PC-9 (cell line): ENCODE measurements around the gene NFASC. TPM values are rescaled to one million over a fixed set of nuclear protein-coding genes. Genes with fewer than 3 reads are reported as not detected.

Experiments
- BruUV-seq: library from RNA; stranded (reverse); fragments of 400-500 nt; replicated peaks from 2 replicates; lab custom pipeline; 2021; lab: Mats Ljungman, UMichigan
- CTCF ChIA-PET: fragments of 300-600 bp; sonication (Branson Sonifier 250); formaldehyde crosslinking; loops from one replicate; lab custom pipeline; 2022; ENCODE audit warnings: antibody characterized with exemption; lab: Charles Lee
- POLR2A ChIA-PET: fragments of 300-600 bp; sonication (Branson Sonifier 250); formaldehyde crosslinking; loops from one replicate; lab custom pipeline; 2022; ENCODE audit warnings: antibody characterized with exemption; ENCODE audit not compliant: unreplicated experiment; lab: Charles Lee
- DNase-seq, 2 experiments: peaks; one replicate each; pipeline versions ENCODE4 v3.0.0 to v3.0.0-alpha.2; 2015 to 2022; ENCODE audit warnings: mixed read lengths in 1 of 2
- H2AFZ ChIP-seq: fragments of 200-600 bp; sonication (generic); 2 replicates; pipeline ENCODE4 v1.8.1; 2017; ENCODE audit warnings: antibody characterized with exemption
- H3F3A ChIP-seq: fragments of 200-600 bp; sonication (generic); 2 replicates; pipeline ENCODE4 v1.8.1; 2017; ENCODE audit warnings: antibody characterized with exemption, mild to moderate bottlenecking, low read depth; ENCODE audit not compliant: insufficient read depth
- H3K27ac ChIP-seq: fragments of 200-600 bp; sonication (generic); 2 replicates; pipeline ENCODE4 v1.6.1; 2016; ENCODE audit warnings: mixed run types
- H3K27me3 ChIP-seq: fragments of 200-600 bp; sonication (generic); 2 replicates; pipeline ENCODE4 v1.6.1; 2016; ENCODE audit warnings: low read depth, mixed run types; ENCODE audit not compliant: insufficient read depth
- H3K36me3 ChIP-seq: fragments of 200-600 bp; sonication (generic); 2 replicates; pipeline ENCODE4 v1.6.1; 2016; ENCODE audit warnings: low read depth, mixed run types
- H3K4me1 ChIP-seq: fragments of 200-600 bp; sonication (generic); replicated peaks from 2 replicates; pipeline ENCODE4 v1.6.1; 2016; ENCODE audit warnings: mixed run types; ENCODE audit not compliant: insufficient read depth
- H3K4me2 ChIP-seq: fragments of 200-600 bp; sonication (generic); 2 replicates; pipeline ENCODE4 v1.6.1; 2017; ENCODE audit warnings: mixed run types
- H3K4me3 ChIP-seq: fragments of 200-600 bp; sonication (generic); 2 replicates; pipeline ENCODE4 v1.6.1; 2016; ENCODE audit warnings: mixed run types
- H3K79me2 ChIP-seq: fragments of 200-600 bp; sonication (generic); 2 replicates; pipeline ENCODE4 v1.6.1; 2017; ENCODE audit warnings: low read depth, mixed run types
- H3K9me2 ChIP-seq: fragments of 200-600 bp; sonication (generic); 2 replicates; pipeline ENCODE4 v1.8.1; 2017; ENCODE audit warnings: mild to moderate bottlenecking; ENCODE audit not compliant: insufficient read depth
- H3K9me3 ChIP-seq: fragments of 200-600 bp; sonication (generic); 2 replicates; pipeline ENCODE4 v1.8.1; 2016; ENCODE audit warnings: low read depth; ENCODE audit not compliant: insufficient read depth
- H4K20me1 ChIP-seq: fragments of 200-600 bp; sonication (generic); 2 replicates; pipeline ENCODE4 v1.8.1; 2017; ENCODE audit not compliant: insufficient read depth
- EZH2 ChIP-seq: fragments of 200-600 bp; sonication (generic); IDR thresholded peaks from 2 replicates; pipeline ENCODE4 v1.8.0; 2017; ENCODE audit warnings: antibody characterized with exemption, low read depth
- intact Hi-C: fragments of 100-400 bp; cut with micrococcal nuclease; formaldehyde crosslinking; loops from one replicate; pipeline ENCODE4 v1.10.0; 2022; ENCODE audit not compliant: unreplicated experiment
- total RNA-seq: library from RNA; stranded (reverse); gene quantifications from 2 replicates; pipeline ENCODE4 v1.2.3, GENCODE V29; 2021
- TF ChIP-seq, protein P1 (sequence below): fragments of 200-600 bp; sonication (generic); conservative IDR thresholded peaks from 2 replicates; pipeline ENCODE4 v1.6.1; 2017; ENCODE audit warnings: mixed run types, antibody characterized with exemption, mild to moderate bottlenecking, moderate library complexity

Gene NFASC
- total RNA-seq, 1 experiment from 2014 or later: not detected

DNA sequence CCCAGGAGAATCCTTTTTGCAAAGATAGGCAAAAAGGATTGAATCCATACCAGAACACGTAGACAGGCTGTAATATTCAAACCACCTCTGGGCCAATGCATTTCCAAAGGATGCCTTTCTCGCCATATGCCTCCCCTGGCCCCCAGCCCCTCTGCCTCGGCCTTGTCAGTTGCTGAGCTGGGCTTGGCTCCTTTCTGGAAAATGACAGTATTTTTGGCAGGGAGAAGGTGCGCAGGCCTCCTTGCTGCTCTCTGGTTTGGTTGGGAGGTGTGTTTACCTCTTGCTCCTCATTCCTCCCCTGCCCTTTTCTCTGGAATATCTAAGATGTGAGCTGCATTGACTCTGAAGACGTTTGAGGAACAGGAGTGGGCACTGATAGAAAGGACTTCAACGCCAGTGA lies 146.3 kb downstream of the NFASC start:
- ChIA-PET POLR2A (no interaction called here), CTCF (no interaction called here)
- H3K4me3 ChIP-seq: no peak overlapping the region
- H3K9me2 ChIP-seq: no peaks in the 10 kb centered on the region; the same call in 1 of the 2 replicates
- no TSS peak for BruUV-seq
- intact Hi-C loops: no loop called here
- no peak overlapping the region for H3K27ac ChIP-seq
- H3K4me2 ChIP-seq: no peak overlapping the region
- no peaks in the 10 kb centered on the region for H3K4me1 ChIP-seq
- no peaks in the 10 kb centered on the region for H4K20me1 ChIP-seq
- H3K27me3 ChIP-seq: peaks cover 99% of the 10 kb centered on the region
- no peak overlapping the region for H2AFZ ChIP-seq
- H3K36me3 ChIP-seq: no peaks in the 10 kb centered on the region
- H3K79me2 ChIP-seq: no peaks in the 10 kb centered on the region
- H3K9me3 ChIP-seq: no peaks in the 10 kb centered on the region
- DNase-seq: no peak
- TF ChIP-seq EZH2: no peak
- TF ChIP-seq, protein P1, sequence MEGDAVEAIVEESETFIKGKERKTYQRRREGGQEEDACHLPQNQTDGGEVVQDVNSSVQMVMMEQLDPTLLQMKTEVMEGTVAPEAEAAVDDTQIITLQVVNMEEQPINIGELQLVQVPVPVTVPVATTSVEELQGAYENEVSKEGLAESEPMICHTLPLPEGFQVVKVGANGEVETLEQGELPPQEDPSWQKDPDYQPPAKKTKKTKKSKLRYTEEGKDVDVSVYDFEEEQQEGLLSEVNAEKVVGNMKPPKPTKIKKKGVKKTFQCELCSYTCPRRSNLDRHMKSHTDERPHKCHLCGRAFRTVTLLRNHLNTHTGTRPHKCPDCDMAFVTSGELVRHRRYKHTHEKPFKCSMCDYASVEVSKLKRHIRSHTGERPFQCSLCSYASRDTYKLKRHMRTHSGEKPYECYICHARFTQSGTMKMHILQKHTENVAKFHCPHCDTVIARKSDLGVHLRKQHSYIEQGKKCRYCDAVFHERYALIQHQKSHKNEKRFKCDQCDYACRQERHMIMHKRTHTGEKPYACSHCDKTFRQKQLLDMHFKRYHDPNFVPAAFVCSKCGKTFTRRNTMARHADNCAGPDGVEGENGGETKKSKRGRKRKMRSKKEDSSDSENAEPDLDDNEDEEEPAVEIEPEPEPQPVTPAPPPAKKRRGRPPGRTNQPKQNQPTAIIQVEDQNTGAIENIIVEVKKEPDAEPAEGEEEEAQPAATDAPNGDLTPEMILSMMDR: no peak
- H3F3A ChIP-seq: no peaks in the 10 kb centered on the region

DNA sequence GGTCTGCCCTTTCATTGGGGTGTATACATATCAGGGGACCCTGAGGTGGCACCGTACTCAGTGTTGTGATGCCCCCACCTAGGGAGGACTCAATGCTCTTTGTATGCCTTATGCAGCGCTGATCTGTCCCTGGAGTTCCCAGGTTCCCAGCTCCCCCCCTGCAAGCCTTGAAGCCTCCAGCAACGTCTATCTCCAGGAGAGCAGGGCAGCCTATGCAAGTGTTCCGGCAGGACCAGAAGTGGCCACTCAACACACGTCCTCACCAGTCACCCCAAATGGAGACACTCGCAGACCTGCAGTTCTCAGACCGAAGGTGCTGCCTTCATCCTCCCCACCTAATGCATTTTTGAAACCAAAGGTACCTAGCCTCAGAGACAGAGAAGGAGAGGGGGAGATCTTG lies 147.1 kb downstream of the NFASC start:
- Histone ChIP-seq H3K4me3 (no peak overlapping the region), H3K9me2 (no peaks in the 10 kb centered on the region; the same call in 1 of the 2 replicates), H3K9me3 (no peaks in the 10 kb centered on the region), H3K4me2 (no peak overlapping the region), H3K27ac (no peak overlapping the region), H3K27me3 (peaks cover 99% of the 10 kb centered on the region), H3K79me2 (no peaks in the 10 kb centered on the region), H3K36me3 (no peaks in the 10 kb centered on the region), H3K4me1 (no peaks in the 10 kb centered on the region), H4K20me1 (no peaks in the 10 kb centered on the region), H2AFZ (no peak overlapping the region), H3F3A (no peaks in the 10 kb centered on the region)
- intact Hi-C loops: no loop called here
- CTCF ChIA-PET: no interaction called here
- DNase-seq: no peak
- no TSS peak for BruUV-seq
- TF ChIP-seq, protein P1: no peak
- no peak for TF ChIP-seq EZH2
- POLR2A ChIA-PET: no interaction called here

DNA sequence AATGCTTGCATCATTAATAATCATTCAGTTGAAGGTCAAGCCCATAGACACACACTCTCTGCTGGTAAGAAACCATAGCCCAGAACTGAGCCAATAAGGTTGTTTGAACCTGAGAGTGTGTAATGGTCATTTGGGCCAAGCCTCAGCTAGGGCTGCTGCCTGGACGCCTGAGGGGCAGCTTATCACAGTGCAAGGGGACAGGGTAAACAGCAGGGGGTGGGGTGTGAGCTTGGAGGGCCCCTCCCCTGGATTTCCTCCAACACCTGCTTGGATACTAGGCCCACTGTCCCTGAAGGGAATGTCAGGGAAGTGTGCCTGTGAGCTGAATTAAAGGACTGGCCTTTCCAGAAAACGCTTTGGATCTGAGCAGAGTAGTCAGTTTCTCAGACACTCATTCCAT lies 147.7 kb downstream of the NFASC start:
- Histone ChIP-seq H3K4me2 (no peak overlapping the region), H3K4me3 (no peak overlapping the region), H3K36me3 (no peaks in the 10 kb centered on the region), H3K4me1 (no peaks in the 10 kb centered on the region), H3F3A (no peaks in the 10 kb centered on the region), H3K9me3 (no peaks in the 10 kb centered on the region), H3K27me3 (peaks cover 97% of the 10 kb centered on the region), H3K27ac (no peak overlapping the region), H4K20me1 (no peaks in the 10 kb centered on the region), H3K9me2 (no peaks in the 10 kb centered on the region; the same call in 1 of the 2 replicates), H3K79me2 (no peaks in the 10 kb centered on the region), H2AFZ (no peak overlapping the region)
- TF ChIP-seq, protein P1: no peak
- no peak for TF ChIP-seq EZH2
- no TSS peak for BruUV-seq
- ChIA-PET CTCF (no interaction called here), POLR2A (no interaction called here)
- DNase-seq: no peak
- intact Hi-C loops: no loop called here
